HCT116 (cell line): ENCODE results near the gene CAMSAP1. TPM values are rescaled to one million over a fixed set of nuclear protein-coding genes. Genes with fewer than 3 reads are reported as not detected.

Experiments
- ATAC-seq: fragments of 200-7000 bp; cut with Tn5 transposase; 2 replicates; pipeline ENCODE4 v1.9.1; 2020; ENCODE audit warnings: mild to moderate bottlenecking, moderate library complexity
- BruUV-seq: library from RNA; stranded (reverse); fragments of 400-500 nt; replicated peaks from 2 replicates; lab custom pipeline; 2021; lab: Mats Ljungman, UMichigan
- CTCF ChIA-PET: fragments of 300-600 bp; sonication (Branson Sonifier 250); formaldehyde crosslinking; loops from one replicate; lab custom pipeline; 2021; ENCODE audit warnings: antibody characterized with exemption; lab: Charles Lee
- POLR2A ChIA-PET: fragments of 300-600, 350-600 bp; sonication (Branson Sonifier 250); formaldehyde crosslinking; loops from one replicate; lab custom pipeline; 2021; ENCODE audit warnings: antibody characterized with exemption; lab: Charles Lee
- RAD21 ChIA-PET, 2 experiments: fragments of 300-600 bp; sonication (Branson Sonifier 250); formaldehyde crosslinking; loops; one replicate each; lab custom pipeline; 2023; ENCODE audit warnings: low total read pairs in 2 of 2; ENCODE audit not compliant: uncharacterized antibody in 2 of 2, unreplicated experiment in 2 of 2, low non-redundant PET in 1 of 2; lab: Charles Lee
- DNase-seq: peaks from one replicate; pipeline ENCODE4 v3.0.0-alpha.2; 2010; ENCODE audit warnings: low read depth, low spot score
- H2AFZ ChIP-seq: fragments of 200-600 bp; shearing (Covaris generic), sonication (generic); 2 replicates; pipeline ENCODE4 v1.6.1; 2017; ENCODE audit warnings: low read depth, mixed run types, mixed read lengths, antibody characterized with exemption, low read length; ENCODE audit not compliant: poor library complexity, severe bottlenecking
- H3K27ac ChIP-seq: 2 replicates; pipeline ENCODE4 v1.5.1; 2012; ENCODE audit warnings: low read depth, low read length
- H3K27me3 ChIP-seq: fragments of 200-600 bp; sonication (generic); 2 replicates; pipeline ENCODE4 v1.6.1; 2016; ENCODE audit warnings: mixed run types, low read length, mixed read lengths; ENCODE audit not compliant: insufficient read depth
- H3K36me3 ChIP-seq, 2 experiments: fragments of 200-500 bp in 1 of 2; fragments of 200-600 bp in 1 of 2; sonication (Bioruptor generic) in 1 of 2; sonication (generic) in 1 of 2; 2 replicates each; pipeline versions ENCODE4 v1.5.1 to v1.6.1; 2014 to 2016; ENCODE audit warnings: low read length in 2 of 2, inconsistent platforms in 1 of 2, mixed read lengths in 1 of 2, mixed run types in 1 of 2; ENCODE audit not compliant: insufficient read depth in 2 of 2, control insufficient read depth in 1 of 2
- H3K4me1 ChIP-seq, 2 experiments: fragments of 200-600 bp in 1 of 2; sonication (generic) in 1 of 2; 2 replicates each; pipeline versions ENCODE4 v1.5.1 to v1.6.1; 2012 to 2017; ENCODE audit warnings: low read length in 2 of 2, inconsistent platforms in 1 of 2, mild to moderate bottlenecking in 1 of 2, mixed read lengths in 1 of 2, mixed run types in 1 of 2, moderate library complexity in 1 of 2; ENCODE audit not compliant: insufficient read depth in 2 of 2, control insufficient read depth in 1 of 2
- H3K4me2 ChIP-seq: fragments of 200-600 bp; sonication (generic); 2 replicates; pipeline ENCODE4 v1.6.1; 2017; ENCODE audit warnings: mixed run types, low read length, mixed read lengths
- H3K4me3 ChIP-seq, 2 experiments: fragments of 200-600 bp in 1 of 2; sonication (generic) in 1 of 2; replicated peaks in 1 of 2; 2 replicates each; pipeline ENCODE4 v1.5.1; 2011 to 2016; ENCODE audit warnings: low read length in 2 of 2, control low read depth in 1 of 2, low read depth in 1 of 2, mild to moderate bottlenecking in 1 of 2, mixed read lengths in 1 of 2, mixed run types in 1 of 2
- H3K79me2 ChIP-seq: fragments of 200-600 bp; sonication (generic); 2 replicates; pipeline ENCODE4 v1.6.1; 2017; ENCODE audit warnings: mild to moderate bottlenecking, mixed run types, low read length, moderate library complexity, mixed read lengths; ENCODE audit not compliant: insufficient read depth
- H3K9ac ChIP-seq: fragments of 200-600 bp; sonication (generic); 2 replicates; pipeline ENCODE4 v1.6.1; 2016; ENCODE audit warnings: low read length, mixed read lengths
- H3K9me2 ChIP-seq: fragments of 200-600 bp; sonication (generic), shearing (Covaris generic); 2 replicates; pipeline ENCODE4 v1.6.1; 2017; ENCODE audit warnings: mixed run types, mild to moderate bottlenecking, moderate library complexity; ENCODE audit not compliant: insufficient read depth
- H3K9me3 ChIP-seq, 2 experiments: fragments of 200-500 bp in 1 of 2; fragments of 200-600 bp in 1 of 2; sonication (Bioruptor generic) in 1 of 2; sonication (generic) in 1 of 2; 2 replicates each; pipeline ENCODE4 v1.6.1; 2014 to 2017; ENCODE audit warnings: low read length in 2 of 2, mixed read lengths in 2 of 2, inconsistent platforms in 1 of 2, low read depth in 1 of 2, mild to moderate bottlenecking in 1 of 2, mixed run types in 1 of 2, moderate library complexity in 1 of 2; ENCODE audit not compliant: control insufficient read depth in 1 of 2, insufficient read depth in 1 of 2
- H4K20me1 ChIP-seq: fragments of 200-600 bp; sonication (generic), shearing (Covaris generic); 2 replicates; pipeline ENCODE4 v1.6.1; 2017; ENCODE audit warnings: mixed run types, mild to moderate bottlenecking, moderate library complexity; ENCODE audit not compliant: insufficient read depth
- ATF3 ChIP-seq: IDR thresholded peaks from 2 replicates; pipeline ENCODE4 v1.6.1; 2012
- CBX3 ChIP-seq: IDR thresholded peaks from 2 replicates; pipeline ENCODE4 v1.6.1; 2012; ENCODE audit warnings: low read depth
- CEBPB ChIP-seq: IDR thresholded peaks from 2 replicates; pipeline ENCODE4 v1.6.1; 2012; ENCODE audit warnings: low read depth
- CTCF ChIP-seq, 3 experiments: fragments of 200-600 bp in 1 of 3; sonication (generic) in 1 of 3; IDR thresholded peaks in 2 of 3; conservative IDR thresholded peaks in 1 of 3; 2 replicates each; pipeline ENCODE4 v1.5.1; 2012 to 2017; ENCODE audit warnings: low read depth in 2 of 3, low read length in 2 of 3, antibody characterized with exemption in 1 of 3, borderline replicate concordance in 1 of 3, control low read depth in 1 of 3, mild to moderate bottlenecking in 1 of 3, mixed read lengths in 1 of 3, mixed run types in 1 of 3, moderate library complexity in 1 of 3; ENCODE audit not compliant: insufficient read depth in 1 of 3
- ELF1 ChIP-seq: IDR thresholded peaks from 2 replicates; pipeline ENCODE4 v1.6.1; 2012; ENCODE audit warnings: low read depth, borderline replicate concordance
- EZH2phosphoT487 ChIP-seq: fragments of 200-600 bp; IDR thresholded peaks from 2 replicates; pipeline ENCODE4 v1.6.1; 2018; ENCODE audit warnings: antibody characterized with exemption, borderline replicate concordance
- JUND ChIP-seq: IDR thresholded peaks from 2 replicates; pipeline ENCODE4 v1.6.1; 2012
- POLR2A ChIP-seq: IDR thresholded peaks from 2 replicates; pipeline ENCODE4 v1.7.0; 2011; ENCODE audit warnings: borderline replicate concordance; ENCODE audit not compliant: insufficient read depth, insufficient read length; ENCODE audit errors: extremely low read depth
- POLR2AphosphoS5 ChIP-seq: IDR thresholded peaks from 2 replicates; pipeline ENCODE4 v1.6.1; 2011; ENCODE audit warnings: mild to moderate bottlenecking, low read depth, low read length, moderate library complexity
- RAD21 ChIP-seq: IDR thresholded peaks from 2 replicates; pipeline ENCODE4 v1.6.1; 2012; ENCODE audit warnings: low read depth, mild to moderate bottlenecking
- SIN3A ChIP-seq: IDR thresholded peaks from 2 replicates; pipeline ENCODE4 v1.6.1; 2012; ENCODE audit warnings: low read depth
- SP1 ChIP-seq: IDR thresholded peaks from 2 replicates; pipeline ENCODE4 v1.6.1; 2012; ENCODE audit warnings: low read depth
- SRF ChIP-seq: IDR thresholded peaks from 2 replicates; pipeline ENCODE4 v1.6.1; 2012; ENCODE audit warnings: low read depth
- TCF7L2 ChIP-seq: IDR thresholded peaks from 2 replicates; pipeline ENCODE4 v1.7.0; 2011; ENCODE audit warnings: borderline replicate concordance, inconsistent platforms; ENCODE audit not compliant: insufficient read depth, insufficient read length; ENCODE audit errors: extremely low read depth
- ZBTB33 ChIP-seq: IDR thresholded peaks from 2 replicates; pipeline ENCODE4 v1.6.1; 2011; ENCODE audit warnings: mild to moderate bottlenecking, low read length, moderate library complexity; ENCODE audit not compliant: insufficient replicate concordance; ENCODE audit errors: extremely low read depth
- ZFX ChIP-seq: fragments of 450-650 bp; IDR thresholded peaks from 2 replicates; pipeline ENCODE4 v1.6.1; 2017
- intact Hi-C: fragments of 100-400 bp; cut with micrococcal nuclease; formaldehyde crosslinking; loops from 2 replicates; pipeline ENCODE4 v1.10.0; 2022
- total RNA-seq: library from RNA; stranded (reverse); gene quantifications from one replicate; pipeline ENCODE4 v1.2.1, GENCODE V29; 2021; ENCODE audit not compliant: unreplicated experiment
- TF ChIP-seq, protein P1 (sequence below): IDR thresholded peaks from 2 replicates; pipeline ENCODE4 v1.6.1; 2012

Gene CAMSAP1
- total RNA-seq, 1 experiment from 2014 or later, result 33.1 TPM

DNA sequence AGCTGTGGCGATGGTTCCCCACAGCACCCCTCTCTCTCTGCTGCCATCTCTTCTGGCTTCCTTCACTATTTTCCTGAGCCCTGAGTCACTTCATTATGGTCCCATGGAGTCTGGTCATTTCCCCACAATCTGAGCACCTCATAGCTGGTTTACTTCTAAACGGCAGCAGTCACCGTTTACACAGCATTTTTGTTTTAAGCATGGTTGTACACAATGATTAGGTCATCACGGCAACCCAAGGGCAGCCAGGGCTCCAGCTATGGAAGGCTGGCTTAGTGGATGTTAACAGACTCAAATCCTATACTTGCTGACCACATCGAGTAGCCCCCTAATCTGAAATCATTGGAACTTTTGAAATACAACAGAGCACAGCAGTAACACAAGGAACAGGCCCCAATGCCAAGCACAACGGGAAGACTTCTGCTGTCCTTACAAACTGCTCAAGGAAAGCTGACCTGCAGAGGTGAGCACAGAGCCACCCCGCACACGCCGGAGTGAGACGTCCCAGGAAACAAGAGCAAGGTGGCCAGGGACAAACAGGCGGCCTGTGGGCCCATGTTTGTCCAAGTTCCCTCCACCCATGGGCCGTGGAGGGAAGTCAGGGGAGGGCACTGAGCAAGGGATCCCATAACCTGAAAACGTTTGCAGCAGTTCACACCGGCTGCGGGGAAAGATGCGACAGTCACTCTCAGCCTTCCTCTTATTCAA, 22.9 kb downstream of the CAMSAP1 start:
- RAD21 ChIA-PET, result no interaction called here
- no peaks in the 10 kb centered on the region for H3K36me3 ChIP-seq
- no peak for TF ChIP-seq RAD21
- TF ChIP-seq SP1, result no peak
- TF ChIP-seq ATF3, result no peak
- no peak for TF ChIP-seq CBX3
- no peak for TF ChIP-seq TCF7L2
- no peak for TF ChIP-seq ZFX
- TF ChIP-seq CTCF (IDR thresholded peaks at IDR 0.05 in 2 of 3, conservative IDR thresholded peaks at IDR 0.05 in 1 of 3; ENCODE audit: borderline replicate concordance in 1 of 3, insufficient read depth in 1 of 3, low read depth in 2 of 3, low read length in 2 of 3), result no peak
- no peak for TF ChIP-seq EZH2phosphoT487
- TF ChIP-seq POLR2A, result no peak
- no peak for TF ChIP-seq SRF
- TF ChIP-seq JUND, result no peak
- no peak for TF ChIP-seq POLR2AphosphoS5
- no peak for TF ChIP-seq ELF1
- no peak for TF ChIP-seq SIN3A
- no peak for TF ChIP-seq CEBPB
- TF ChIP-seq, protein P1, sequence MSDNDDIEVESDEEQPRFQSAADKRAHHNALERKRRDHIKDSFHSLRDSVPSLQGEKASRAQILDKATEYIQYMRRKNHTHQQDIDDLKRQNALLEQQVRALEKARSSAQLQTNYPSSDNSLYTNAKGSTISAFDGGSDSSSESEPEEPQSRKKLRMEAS, result no peak
- TF ChIP-seq ZBTB33, result no peak
- TF ChIP-seq, all 23 proteins: peak for 0
- Histone ChIP-seq H3K9me2 (no peaks in the 10 kb centered on the region), H3K79me2 (peaks cover 96% of the 10 kb centered on the region), H3K4me3 (no peak overlapping the region), H2AFZ (no peak overlapping the region), H3K9ac (no peak overlapping the region), H4K20me1 (peaks cover 4% of the 10 kb centered on the region; the same call in 1 of the 2 replicates), H3K4me1 (peaks cover 4 to 23% of the 10 kb centered on the region in 2 experiments; a peak in 3 of 4 replicates), H3K27me3 (no peaks in the 10 kb centered on the region), H3K27ac (no peak overlapping the region), H3K4me2 (no peak overlapping the region), H3K9me3 (no peaks in the 10 kb centered on the region)
- ATAC-seq, result no peak
- CTCF ChIA-PET, result no interaction called here
- POLR2A ChIA-PET, result no interaction called here
- no TSS peak for BruUV-seq
- DNase-seq, result no peak
- intact Hi-C loops, result no loop called here
